Colonic mucosa (tissue), 4 donors: Measurements from ENCODE around the gene MAPK1. TPM values are rescaled to one million over a fixed set of nuclear protein-coding genes. Genes with fewer than 3 reads are reported as not detected.
A peak's percentile ranks its signal among the peaks of the same experiment; 100 is the strongest.

Source experiments
- DNase-seq: peaks from one replicate; pipeline ENCODE4 v3.0.0-alpha.2; 2020
- H3K27ac ChIP-seq: fragments of 200-600 bp; one replicate; pipeline ENCODE4 v1.8.0; 2021
- H3K27me3 ChIP-seq: fragments of 200-600 bp; one replicate; pipeline ENCODE4 v1.8.0; 2021
- H3K36me3 ChIP-seq: fragments of 200-600 bp; one replicate; pipeline ENCODE4 v1.8.0; 2021
- H3K4me1 ChIP-seq: fragments of 200-600 bp; one replicate; pipeline ENCODE4 v1.8.0; 2021; ENCODE audit warnings: mild to moderate bottlenecking
- H3K4me3 ChIP-seq: fragments of 200-600 bp; one replicate; pipeline ENCODE4 v1.8.0; 2021
- H3K9ac ChIP-seq, 2 donors: one replicate each; pipeline ENCODE4 v1.7.0; 2013; ENCODE audit warnings: control low read depth in 2 of 2, low read depth in 2 of 2, low read length in 2 of 2
- H3K9me3 ChIP-seq: fragments of 200-600 bp; one replicate; pipeline ENCODE4 v1.8.0; 2021
- CTCF ChIP-seq: fragments of 200-600 bp; IDR thresholded peaks from one replicate; pipeline ENCODE4 v1.8.0; 2022; ENCODE audit warnings: antibody characterized with exemption, mild to moderate bottlenecking
- intact Hi-C: fragments of 100-400 bp; cut with DNase I; formaldehyde crosslinking; loops from one replicate; pipeline ENCODE4 v1.14.1; 2022
- total RNA-seq, 2 donors: library from RNA; stranded (reverse); fragmentation: NEBNext Ultra II Directional in 1 of 2; extraction: Animal tissue kit (Norgen Biotek cat#: 25700) in 1 of 2; gene quantifications; one replicate each; pipeline ENCODE4 v1.2.1, GENCODE V29; 2021
- donor health status: healthy.
- donor health status: DM: no; HTN: no; CAD: no.
- donor health status: DM: no; HTN: no; CAD: no.

The MAPK1 gene
- total RNA-seq, 2 donors from 2014 or later: 140 to 147 TPM

GRCh38 chr22:21860491-21861039 is 6.9 kb downstream of the MAPK1 start:
- TF ChIP-seq CTCF: no peak
- no peaks in the 10 kb centered on the region for H3K27me3 ChIP-seq
- no peak overlapping the region for H3K4me3 ChIP-seq
- DNase-seq: no peak
- no peaks in the 10 kb centered on the region for H3K36me3 ChIP-seq
- H3K4me1 ChIP-seq: peaks cover 27% of the 10 kb centered on the region
- H3K9ac ChIP-seq: no peak overlapping the region
- H3K9me3 ChIP-seq: no peaks in the 10 kb centered on the region
- intact Hi-C loops: no loop called here
- H3K27ac ChIP-seq: no peak overlapping the region

- no peak for TF ChIP-seq CTCF
- H3K9me3 ChIP-seq: no peaks in the 10 kb centered on the region
- intact Hi-C loops: no loop called here
- no peaks in the 10 kb centered on the region for H3K27me3 ChIP-seq
- no peak overlapping the region for H3K4me3 ChIP-seq
- peaks cover 24% of the 10 kb centered on the region for H3K4me1 ChIP-seq
- H3K36me3 ChIP-seq: no peaks in the 10 kb centered on the region
- H3K27ac ChIP-seq: peak overlapping the region; percentile 30
- no peak for DNase-seq
- no peak overlapping the region for H3K9ac ChIP-seq
These were observed 9.2 kb downstream of the MAPK1 start for GRCh38 chr22:21858025-21858764.

- no peak for TF ChIP-seq CTCF
- Histone ChIP-seq H3K4me1 (peaks cover 24% of the 10 kb centered on the region), H3K27me3 (no peaks in the 10 kb centered on the region), H3K4me3 (no peak overlapping the region), H3K9me3 (no peaks in the 10 kb centered on the region), H3K36me3 (no peaks in the 10 kb centered on the region), H3K9ac (no peak overlapping the region), H3K27ac (peak overlapping the region; percentile 30)
- intact Hi-C loops: no loop called here
- no peak for DNase-seq
These were observed 9.9 kb downstream of the MAPK1 start for GRCh38 chr22:21857481-21857914.

GRCh38 chr22:21856868-21857267 is 10.6 kb downstream of the MAPK1 start:
- no peaks in the 10 kb centered on the region for H3K36me3 ChIP-seq
- H3K9ac ChIP-seq: no peak overlapping the region
- DNase-seq: no peak
- peaks cover 22% of the 10 kb centered on the region for H3K4me1 ChIP-seq
- no peaks in the 10 kb centered on the region for H3K27me3 ChIP-seq
- H3K4me3 ChIP-seq: no peak overlapping the region
- no peak for TF ChIP-seq CTCF
- H3K9me3 ChIP-seq: no peaks in the 10 kb centered on the region
- no peak overlapping the region for H3K27ac ChIP-seq
- intact Hi-C loops: no loop called here

GRCh38 chr22:21856197-21856596 is 11.2 kb downstream of the MAPK1 start:
- H3K27ac ChIP-seq: no peak overlapping the region
- no peak overlapping the region for H3K9ac ChIP-seq
- H3K27me3 ChIP-seq: no peaks in the 10 kb centered on the region
- TF ChIP-seq CTCF: no peak
- no peaks in the 10 kb centered on the region for H3K36me3 ChIP-seq
- no peak for DNase-seq
- peaks cover 15% of the 10 kb centered on the region for H3K4me1 ChIP-seq
- H3K9me3 ChIP-seq: no peaks in the 10 kb centered on the region
- intact Hi-C loops: no loop called here
- no peak overlapping the region for H3K4me3 ChIP-seq
